ENCODE measurements around the gene GRB14. TPM values are rescaled to one million over a fixed set of nuclear protein-coding genes. Genes with fewer than 3 reads are reported as not detected.

Gene GRB14
- total RNA-seq, 1 donor from 2014 or later = 11.1 TPM

GRCh38 chr2:164664070-164664469 lies 42.8 kb upstream of the GRB14 start:
- no peak for FAIRE-seq

GRCh38 chr2:164662868-164663631 lies 41.8 kb upstream of the GRB14 start:
- TF ChIP-seq CTCF (IDR thresholded peaks at IDR 0.05; ENCODE audit: insufficient read depth, low read depth, low read length) (no peak), EZH2 (IDR thresholded peaks at IDR 0.05; ENCODE audit: insufficient read depth, low read length) (no peak)
- Mint-ChIP-seq H3K9me3 (ENCODE audit: unreplicated experiment) (peaks cover 3% of the 10 kb centered on the region), H3K27me3 (ENCODE audit: low read depth, unreplicated experiment) (no peaks in the 10 kb centered on the region), H3K4me3 (ENCODE audit: unreplicated experiment) (no peak overlapping the region), H3K36me3 (ENCODE audit: low read depth, unreplicated experiment) (peaks cover 2% of the 10 kb centered on the region), H3K27ac (ENCODE audit: unreplicated experiment) (no peak overlapping the region), H3K4me1 (ENCODE audit: low read depth, unreplicated experiment) (no peaks in the 10 kb centered on the region)
- H3K27me3 ChIP-seq (ENCODE audit: insufficient read depth, low read length) = no peaks in the 10 kb centered on the region
- FAIRE-seq (no peak), DNase-seq (ENCODE audit: low read depth) (peak; percentile 23)
- H3K4me2 ChIP-seq (ENCODE audit: low read length) = no peak overlapping the region
- no peak overlapping the region for H3K27ac ChIP-seq (ENCODE audit: low read depth, low read length)
- no peaks in the 10 kb centered on the region for H3K36me3 ChIP-seq (ENCODE audit: insufficient read depth, low read length)
- no peaks in the 10 kb centered on the region for H3K79me2 ChIP-seq (ENCODE audit: insufficient read depth, low read length)
- no peaks in the 10 kb centered on the region for H3K4me1 ChIP-seq (ENCODE audit: insufficient read depth, low read length)
- no peaks in the 10 kb centered on the region for H4K20me1 ChIP-seq (ENCODE audit: insufficient read depth, low read length)
- H3K4me3 ChIP-seq (ENCODE audit: insufficient read depth, low read depth, low read length) = no peak overlapping the region
- H2AFZ ChIP-seq (ENCODE audit: low read depth, low read length) = no peak overlapping the region
- H3K9me3 ChIP-seq (ENCODE audit: insufficient read depth, low read depth, low read length) = no peaks in the 10 kb centered on the region
- no peak overlapping the region for H3K9ac ChIP-seq (ENCODE audit: low read length)

More at GRCh38 chr2:164664070-164664469, 42.8 kb upstream of the GRB14 start:
- H4K20me1 ChIP-seq (ENCODE audit: insufficient read depth, low read length) = no peaks in the 10 kb centered on the region
- H3K4me2 ChIP-seq (ENCODE audit: low read length) = no peak overlapping the region
- Mint-ChIP-seq H3K4me1 (ENCODE audit: low read depth, unreplicated experiment) (no peaks in the 10 kb centered on the region), H3K9me3 (ENCODE audit: unreplicated experiment) (peaks cover 3% of the 10 kb centered on the region), H3K27me3 (ENCODE audit: low read depth, unreplicated experiment) (no peaks in the 10 kb centered on the region), H3K4me3 (ENCODE audit: unreplicated experiment) (no peak overlapping the region), H3K36me3 (ENCODE audit: low read depth, unreplicated experiment) (no peaks in the 10 kb centered on the region), H3K27ac (ENCODE audit: unreplicated experiment) (no peak overlapping the region)
- no peaks in the 10 kb centered on the region for H3K36me3 ChIP-seq (ENCODE audit: insufficient read depth, low read length)
- no peak overlapping the region for H3K9ac ChIP-seq (ENCODE audit: low read length)
- no peaks in the 10 kb centered on the region for H3K27me3 ChIP-seq (ENCODE audit: insufficient read depth, low read length)
- no peak overlapping the region for H3K27ac ChIP-seq (ENCODE audit: low read depth, low read length)
- no peaks in the 10 kb centered on the region for H3K79me2 ChIP-seq (ENCODE audit: insufficient read depth, low read length)
- H3K9me3 ChIP-seq (ENCODE audit: insufficient read depth, low read depth, low read length) = no peaks in the 10 kb centered on the region
- no peak overlapping the region for H2AFZ ChIP-seq (ENCODE audit: low read depth, low read length)
- no peak for DNase-seq (ENCODE audit: low read depth)
- H3K4me1 ChIP-seq (ENCODE audit: insufficient read depth, low read length) = no peaks in the 10 kb centered on the region
- TF ChIP-seq EZH2 (IDR thresholded peaks at IDR 0.05; ENCODE audit: insufficient read depth, low read length) = no peak
- no peak for TF ChIP-seq CTCF (IDR thresholded peaks at IDR 0.05; ENCODE audit: insufficient read depth, low read depth, low read length)
- H3K4me3 ChIP-seq (ENCODE audit: insufficient read depth, low read depth, low read length) = no peak overlapping the region

- Histone ChIP-seq H3K36me3 (ENCODE audit: insufficient read depth, low read length) (no peaks in the 10 kb centered on the region), H3K4me3 (ENCODE audit: insufficient read depth, low read depth, low read length) (no peak overlapping the region), H2AFZ (ENCODE audit: low read depth, low read length) (no peak overlapping the region), H3K9ac (ENCODE audit: low read length) (no peak overlapping the region), H3K27me3 (ENCODE audit: insufficient read depth, low read length) (no peaks in the 10 kb centered on the region), H4K20me1 (ENCODE audit: insufficient read depth, low read length) (no peaks in the 10 kb centered on the region), H3K4me1 (ENCODE audit: insufficient read depth, low read length) (peaks cover 6% of the 10 kb centered on the region), H3K27ac (ENCODE audit: low read depth, low read length) (no peak overlapping the region), H3K9me3 (ENCODE audit: insufficient read depth, low read depth, low read length) (no peaks in the 10 kb centered on the region), H3K4me2 (ENCODE audit: low read length) (no peak overlapping the region), H3K79me2 (ENCODE audit: insufficient read depth, low read length) (no peaks in the 10 kb centered on the region)
- Mint-ChIP-seq H3K27me3 (ENCODE audit: low read depth, unreplicated experiment) (no peaks in the 10 kb centered on the region), H3K4me3 (ENCODE audit: unreplicated experiment) (no peak overlapping the region), H3K9me3 (ENCODE audit: unreplicated experiment) (peaks cover 3% of the 10 kb centered on the region), H3K36me3 (ENCODE audit: low read depth, unreplicated experiment) (peaks cover 2% of the 10 kb centered on the region), H3K4me1 (ENCODE audit: low read depth, unreplicated experiment) (peaks cover 5% of the 10 kb centered on the region), H3K27ac (ENCODE audit: unreplicated experiment) (no peak overlapping the region)
- FAIRE-seq = no peak
- DNase-seq (ENCODE audit: low read depth) = peak; percentile 29
- TF ChIP-seq CTCF (IDR thresholded peaks at IDR 0.05; ENCODE audit: insufficient read depth, low read depth, low read length) = no peak
- TF ChIP-seq EZH2 (IDR thresholded peaks at IDR 0.05; ENCODE audit: insufficient read depth, low read length) = no peak
Observed at GRCh38 chr2:164662066-164662465, 40.8 kb upstream of the GRB14 start.
